GM23338 (cell line): ENCODE results near the gene SMOC1. TPM values are rescaled to one million over a fixed set of nuclear protein-coding genes. Genes with fewer than 3 reads are reported as not detected.
A peak's percentile ranks its signal among the peaks of the same experiment; 100 is the strongest.

ENCODE experiments used
- ATAC-seq: fragments of 200-7000 bp; cut with Tn5 transposase; 3 replicates; pipeline ENCODE4 v1.9.1; 2020
- DNase-seq: peaks from one replicate; pipeline ENCODE4 v3.0.0-alpha.2; 2015; ENCODE audit warnings: low spot score
- H2AFZ ChIP-seq: fragments of 200-600 bp; sonication (generic); 2 replicates; pipeline ENCODE4 v1.8.0; 2016; ENCODE audit warnings: antibody characterized with exemption, mild to moderate bottlenecking, moderate library complexity
- H3F3A ChIP-seq: fragments of 200-600 bp; sonication (generic); replicated peaks from 2 replicates; pipeline ENCODE4 v1.8.0; 2017; ENCODE audit warnings: antibody characterized with exemption, mixed run types, low read depth
- H3K27ac ChIP-seq: fragments of 200-600 bp; sonication (generic); 2 replicates; pipeline ENCODE4 v1.6.1; 2016; ENCODE audit warnings: low read depth
- H3K27me3 ChIP-seq: fragments of 200-600 bp; sonication (generic); 2 replicates; pipeline ENCODE4 v1.8.0; 2016; ENCODE audit warnings: mild to moderate bottlenecking, mixed run types, moderate library complexity; ENCODE audit not compliant: insufficient read depth
- H3K36me3 ChIP-seq: fragments of 200-600 bp; sonication (generic); 2 replicates; pipeline ENCODE4 v1.8.0; 2016; ENCODE audit warnings: mild to moderate bottlenecking; ENCODE audit not compliant: insufficient read depth
- H3K4me1 ChIP-seq: fragments of 200-600 bp; sonication (generic); 2 replicates; pipeline ENCODE4 v1.8.0; 2016; ENCODE audit warnings: mild to moderate bottlenecking, moderate library complexity; ENCODE audit not compliant: insufficient read depth
- H3K4me2 ChIP-seq: fragments of 200-600 bp; sonication (generic); 2 replicates; pipeline ENCODE4 v1.7.1; 2017; ENCODE audit warnings: mixed run types
- H3K4me3 ChIP-seq: fragments of 200-600 bp; sonication (generic); 2 replicates; pipeline ENCODE4 v1.6.1; 2016; ENCODE audit warnings: mixed run types
- H3K79me2 ChIP-seq: fragments of 200-600 bp; sonication (generic); replicated peaks from 2 replicates; pipeline ENCODE4 v1.8.0; 2017; ENCODE audit warnings: mild to moderate bottlenecking; ENCODE audit not compliant: insufficient read depth
- H3K9me2 ChIP-seq: fragments of 200-600 bp; sonication (generic); 2 replicates; pipeline ENCODE4 v1.8.0; 2017; ENCODE audit not compliant: insufficient read depth
- H4K20me1 ChIP-seq: fragments of 200-600 bp; sonication (generic); replicated peaks from 2 replicates; pipeline ENCODE4 v1.8.0; 2017; ENCODE audit warnings: mild to moderate bottlenecking; ENCODE audit not compliant: insufficient read depth
- H3K27ac Mint-ChIP-seq: 2 replicates; pipeline ENCODE4 v1.8.0; 2020; ENCODE audit warnings: inconsistent platforms, mild to moderate bottlenecking, moderate library complexity, mixed read lengths
- H3K27me3 Mint-ChIP-seq: 3 replicates; pipeline ENCODE4 v1.8.0; 2022; ENCODE audit warnings: low read depth, mild to moderate bottlenecking, moderate library complexity, mixed read lengths, inconsistent platforms; ENCODE audit not compliant: insufficient read depth, poor library complexity
- H3K36me3 Mint-ChIP-seq: 3 replicates; pipeline ENCODE4 v1.8.0; 2021; ENCODE audit warnings: low read depth, mild to moderate bottlenecking, inconsistent platforms, moderate library complexity, mixed read lengths
- H3K4me1 Mint-ChIP-seq: 3 replicates; pipeline ENCODE4 v1.8.0; 2020; ENCODE audit warnings: mild to moderate bottlenecking, inconsistent platforms, mixed read lengths
- H3K4me3 Mint-ChIP-seq: 3 replicates; pipeline ENCODE4 v1.8.0; 2021; ENCODE audit warnings: moderate library complexity, mild to moderate bottlenecking, inconsistent platforms, mixed read lengths
- H3K9me3 Mint-ChIP-seq: 3 replicates; pipeline ENCODE4 v1.8.0; 2020; ENCODE audit warnings: moderate library complexity, mild to moderate bottlenecking, inconsistent platforms, mixed read lengths
- CREB1 ChIP-seq: fragments of 250-450 bp; sonication (Bioruptor Pico); IDR thresholded peaks from 2 replicates; pipeline ENCODE4 v1.5.0; 2020; ENCODE audit warnings: low read depth, mild to moderate bottlenecking, moderate library complexity
- EZH2 ChIP-seq: fragments of 200-600 bp; sonication (generic); IDR thresholded peaks from one replicate; pipeline ENCODE4 v1.8.0; 2017; ENCODE audit warnings: antibody characterized with exemption, mild to moderate bottlenecking, low read depth; ENCODE audit not compliant: unreplicated experiment
- EZH2phosphoT487 ChIP-seq: fragments of 200-600 bp; sonication (generic); IDR thresholded peaks from one replicate; pipeline ENCODE4 v1.8.1; 2018; ENCODE audit warnings: antibody characterized with exemption; ENCODE audit not compliant: unreplicated experiment
- JUNB ChIP-seq: IDR thresholded peaks from one replicate; pipeline ENCODE4 v1.6.1; 2016; ENCODE audit warnings: antibody characterized with exemption; ENCODE audit not compliant: unreplicated experiment
- NANOG ChIP-seq: IDR thresholded peaks from 2 replicates; pipeline ENCODE4 v1.6.1; 2016; ENCODE audit warnings: antibody characterized with exemption, borderline replicate concordance
- POLR2AphosphoS5 ChIP-seq: IDR thresholded peaks from 2 replicates; pipeline ENCODE4 v1.6.1; 2016; ENCODE audit warnings: antibody characterized with exemption, low read depth
- STAT1 ChIP-seq: IDR thresholded peaks from one replicate; pipeline ENCODE4 v1.6.1; 2016; ENCODE audit warnings: antibody characterized with exemption; ENCODE audit not compliant: unreplicated experiment
- ZNF114 ChIP-seq: fragments of 250-450 bp; sonication (Bioruptor Pico); IDR thresholded peaks from 2 replicates; pipeline ENCODE4 v1.5.0; 2020; ENCODE audit warnings: mild to moderate bottlenecking, moderate library complexity
- ZNF331 ChIP-seq: fragments of 250-450 bp; sonication (Bioruptor Pico); IDR thresholded peaks from 2 replicates; pipeline ENCODE4 v1.5.0; 2020; ENCODE audit warnings: low read depth, mild to moderate bottlenecking, moderate library complexity
- polyA plus RNA-seq: library from polyadenylated mRNA; unstranded; fragments of >200 nt; fragmentation: Nextera tagmentation; extraction: Ambion mirVana; gene quantifications from 2 replicates; pipeline ENCODE4 v1.2.1, GENCODE V29; 2016
- total RNA-seq: library from RNA; depleted of rRNA; stranded (reverse); fragments of >200 nt; shearing (Covaris generic); gene quantifications from 2 replicates; pipeline ENCODE4 v1.2.3, GENCODE V29; 2014
- TF ChIP-seq, protein P1 (sequence below): IDR thresholded peaks from one replicate; pipeline ENCODE4 v1.6.1; 2018; ENCODE audit warnings: antibody characterized with exemption; ENCODE audit not compliant: unreplicated experiment
- TF ChIP-seq, protein P2 (sequence below): fragments of 250-450 bp; sonication (Bioruptor Pico); IDR thresholded peaks from 2 replicates; pipeline ENCODE4 v1.5.0; 2020; ENCODE audit warnings: mild to moderate bottlenecking, moderate library complexity
- TF ChIP-seq, protein P3 (sequence below): IDR thresholded peaks from 2 replicates; pipeline ENCODE4 v1.6.1; 2016; ENCODE audit warnings: antibody characterized with exemption
- TF ChIP-seq, protein P4 (sequence below), 2 experiments: fragments of 200-600 bp in 1 of 2; sonication (generic) in 1 of 2; conservative IDR thresholded peaks; 2 replicates each; pipeline versions ENCODE4 v1.5.1 to v1.6.1; 2016 to 2017; ENCODE audit warnings: antibody characterized with exemption in 2 of 2, low read depth in 2 of 2, mild to moderate bottlenecking in 2 of 2, moderate library complexity in 1 of 2

SMOC1 gene
- total and polyA plus RNA-seq, 2 experiments from 2014 or later: 0.79 to 1.6 TPM

DNA sequence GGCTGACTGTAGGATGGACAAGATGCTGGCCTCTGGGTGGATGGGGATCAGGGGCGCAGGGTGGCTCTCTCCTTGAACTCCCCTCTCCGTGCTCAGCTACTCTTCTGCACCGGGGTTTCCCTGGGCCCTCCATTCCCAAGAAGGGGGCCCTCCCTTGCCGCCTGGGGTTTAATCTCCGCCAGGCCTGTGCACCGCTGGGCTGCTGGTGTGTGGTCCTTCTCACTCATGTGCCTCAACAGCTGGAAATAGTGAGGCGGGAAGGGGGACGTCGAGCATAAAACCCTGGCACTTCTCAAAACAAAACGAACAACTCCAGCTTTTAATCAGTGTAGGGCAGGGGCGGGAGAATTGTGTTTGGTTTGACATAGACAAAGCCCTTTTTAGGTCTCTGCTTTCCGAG, 19.0 kb upstream of the SMOC1 start:
- Histone ChIP-seq H3K4me3 (no peak overlapping the region), H3K9me2 (no peaks in the 10 kb centered on the region; the same call in 1 of the 2 replicates), H3K27ac (no peak overlapping the region), H3K4me1 (peaks cover 18% of the 10 kb centered on the region), H3F3A (no peaks in the 10 kb centered on the region), H3K4me2 (peak overlapping the region; percentile 61; the same call in 1 of the 2 replicates), H2AFZ (peak overlapping the region; percentile 92), H3K36me3 (no peaks in the 10 kb centered on the region), H3K79me2 (no peaks in the 10 kb centered on the region), H3K27me3 (no peaks in the 10 kb centered on the region), H4K20me1 (no peaks in the 10 kb centered on the region)
- TF ChIP-seq STAT1 (no peak), NANOG (no peak), ZNF114 (CRISPR knock-in tag) (no peak), POLR2AphosphoS5 (no peak), ZNF331 (CRISPR knock-in tag) (no peak), CREB1 (no peak), EZH2phosphoT487 (no peak), JUNB (no peak), EZH2 (no peak)
- TF ChIP-seq, protein P1, sequence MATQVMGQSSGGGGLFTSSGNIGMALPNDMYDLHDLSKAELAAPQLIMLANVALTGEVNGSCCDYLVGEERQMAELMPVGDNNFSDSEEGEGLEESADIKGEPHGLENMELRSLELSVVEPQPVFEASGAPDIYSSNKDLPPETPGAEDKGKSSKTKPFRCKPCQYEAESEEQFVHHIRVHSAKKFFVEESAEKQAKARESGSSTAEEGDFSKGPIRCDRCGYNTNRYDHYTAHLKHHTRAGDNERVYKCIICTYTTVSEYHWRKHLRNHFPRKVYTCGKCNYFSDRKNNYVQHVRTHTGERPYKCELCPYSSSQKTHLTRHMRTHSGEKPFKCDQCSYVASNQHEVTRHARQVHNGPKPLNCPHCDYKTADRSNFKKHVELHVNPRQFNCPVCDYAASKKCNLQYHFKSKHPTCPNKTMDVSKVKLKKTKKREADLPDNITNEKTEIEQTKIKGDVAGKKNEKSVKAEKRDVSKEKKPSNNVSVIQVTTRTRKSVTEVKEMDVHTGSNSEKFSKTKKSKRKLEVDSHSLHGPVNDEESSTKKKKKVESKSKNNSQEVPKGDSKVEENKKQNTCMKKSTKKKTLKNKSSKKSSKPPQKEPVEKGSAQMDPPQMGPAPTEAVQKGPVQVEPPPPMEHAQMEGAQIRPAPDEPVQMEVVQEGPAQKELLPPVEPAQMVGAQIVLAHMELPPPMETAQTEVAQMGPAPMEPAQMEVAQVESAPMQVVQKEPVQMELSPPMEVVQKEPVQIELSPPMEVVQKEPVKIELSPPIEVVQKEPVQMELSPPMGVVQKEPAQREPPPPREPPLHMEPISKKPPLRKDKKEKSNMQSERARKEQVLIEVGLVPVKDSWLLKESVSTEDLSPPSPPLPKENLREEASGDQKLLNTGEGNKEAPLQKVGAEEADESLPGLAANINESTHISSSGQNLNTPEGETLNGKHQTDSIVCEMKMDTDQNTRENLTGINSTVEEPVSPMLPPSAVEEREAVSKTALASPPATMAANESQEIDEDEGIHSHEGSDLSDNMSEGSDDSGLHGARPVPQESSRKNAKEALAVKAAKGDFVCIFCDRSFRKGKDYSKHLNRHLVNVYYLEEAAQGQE: no peak
- TF ChIP-seq, protein P2, sequence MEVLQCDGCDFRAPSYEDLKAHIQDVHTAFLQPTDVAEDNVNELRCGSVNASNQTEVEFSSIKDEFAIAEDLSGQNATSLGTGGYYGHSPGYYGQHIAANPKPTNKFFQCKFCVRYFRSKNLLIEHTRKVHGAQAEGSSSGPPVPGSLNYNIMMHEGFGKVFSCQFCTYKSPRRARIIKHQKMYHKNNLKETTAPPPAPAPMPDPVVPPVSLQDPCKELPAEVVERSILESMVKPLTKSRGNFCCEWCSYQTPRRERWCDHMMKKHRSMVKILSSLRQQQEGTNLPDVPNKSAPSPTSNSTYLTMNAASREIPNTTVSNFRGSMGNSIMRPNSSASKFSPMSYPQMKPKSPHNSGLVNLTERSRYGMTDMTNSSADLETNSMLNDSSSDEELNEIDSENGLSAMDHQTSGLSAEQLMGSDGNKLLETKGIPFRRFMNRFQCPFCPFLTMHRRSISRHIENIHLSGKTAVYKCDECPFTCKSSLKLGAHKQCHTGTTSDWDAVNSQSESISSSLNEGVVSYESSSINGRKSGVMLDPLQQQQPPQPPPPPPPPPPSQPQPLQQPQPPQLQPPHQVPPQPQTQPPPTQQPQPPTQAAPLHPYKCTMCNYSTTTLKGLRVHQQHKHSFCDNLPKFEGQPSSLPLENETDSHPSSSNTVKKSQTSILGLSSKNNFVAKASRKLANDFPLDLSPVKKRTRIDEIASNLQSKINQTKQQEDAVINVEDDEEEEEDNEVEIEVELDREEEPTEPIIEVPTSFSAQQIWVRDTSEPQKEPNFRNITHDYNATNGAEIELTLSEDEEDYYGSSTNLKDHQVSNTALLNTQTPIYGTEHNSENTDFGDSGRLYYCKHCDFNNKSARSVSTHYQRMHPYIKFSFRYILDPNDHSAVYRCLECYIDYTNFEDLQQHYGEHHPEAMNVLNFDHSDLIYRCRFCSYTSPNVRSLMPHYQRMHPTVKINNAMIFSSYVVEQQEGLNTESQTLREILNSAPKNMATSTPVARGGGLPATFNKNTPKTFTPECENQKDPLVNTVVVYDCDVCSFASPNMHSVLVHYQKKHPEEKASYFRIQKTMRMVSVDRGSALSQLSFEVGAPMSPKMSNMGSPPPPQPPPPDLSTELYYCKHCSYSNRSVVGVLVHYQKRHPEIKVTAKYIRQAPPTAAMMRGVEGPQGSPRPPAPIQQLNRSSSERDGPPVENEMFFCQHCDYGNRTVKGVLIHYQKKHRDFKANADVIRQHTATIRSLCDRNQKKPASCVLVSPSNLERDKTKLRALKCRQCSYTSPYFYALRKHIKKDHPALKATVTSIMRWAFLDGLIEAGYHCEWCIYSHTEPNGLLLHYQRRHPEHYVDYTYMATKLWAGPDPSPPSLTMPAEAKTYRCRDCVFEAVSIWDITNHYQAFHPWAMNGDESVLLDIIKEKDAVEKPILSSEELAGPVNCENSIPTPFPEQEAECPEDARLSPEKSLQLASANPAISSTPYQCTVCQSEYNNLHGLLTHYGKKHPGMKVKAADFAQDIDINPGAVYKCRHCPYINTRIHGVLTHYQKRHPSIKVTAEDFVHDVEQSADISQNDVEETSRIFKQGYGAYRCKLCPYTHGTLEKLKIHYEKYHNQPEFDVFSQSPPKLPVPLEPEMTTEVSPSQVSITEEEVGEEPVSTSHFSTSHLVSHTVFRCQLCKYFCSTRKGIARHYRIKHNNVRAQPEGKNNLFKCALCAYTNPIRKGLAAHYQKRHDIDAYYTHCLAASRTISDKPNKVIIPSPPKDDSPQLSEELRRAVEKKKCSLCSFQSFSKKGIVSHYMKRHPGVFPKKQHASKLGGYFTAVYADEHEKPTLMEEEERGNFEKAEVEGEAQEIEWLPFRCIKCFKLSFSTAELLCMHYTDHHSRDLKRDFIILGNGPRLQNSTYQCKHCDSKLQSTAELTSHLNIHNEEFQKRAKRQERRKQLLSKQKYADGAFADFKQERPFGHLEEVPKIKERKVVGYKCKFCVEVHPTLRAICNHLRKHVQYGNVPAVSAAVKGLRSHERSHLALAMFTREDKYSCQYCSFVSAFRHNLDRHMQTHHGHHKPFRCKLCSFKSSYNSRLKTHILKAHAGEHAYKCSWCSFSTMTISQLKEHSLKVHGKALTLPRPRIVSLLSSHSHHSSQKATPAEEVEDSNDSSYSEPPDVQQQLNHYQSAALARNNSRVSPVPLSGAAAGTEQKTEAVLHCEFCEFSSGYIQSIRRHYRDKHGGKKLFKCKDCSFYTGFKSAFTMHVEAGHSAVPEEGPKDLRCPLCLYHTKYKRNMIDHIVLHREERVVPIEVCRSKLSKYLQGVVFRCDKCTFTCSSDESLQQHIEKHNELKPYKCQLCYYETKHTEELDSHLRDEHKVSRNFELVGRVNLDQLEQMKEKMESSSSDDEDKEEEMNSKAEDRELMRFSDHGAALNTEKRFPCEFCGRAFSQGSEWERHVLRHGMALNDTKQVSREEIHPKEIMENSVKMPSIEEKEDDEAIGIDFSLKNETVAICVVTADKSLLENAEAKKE (CRISPR knock-in tag): no peak
- TF ChIP-seq, protein P3, sequence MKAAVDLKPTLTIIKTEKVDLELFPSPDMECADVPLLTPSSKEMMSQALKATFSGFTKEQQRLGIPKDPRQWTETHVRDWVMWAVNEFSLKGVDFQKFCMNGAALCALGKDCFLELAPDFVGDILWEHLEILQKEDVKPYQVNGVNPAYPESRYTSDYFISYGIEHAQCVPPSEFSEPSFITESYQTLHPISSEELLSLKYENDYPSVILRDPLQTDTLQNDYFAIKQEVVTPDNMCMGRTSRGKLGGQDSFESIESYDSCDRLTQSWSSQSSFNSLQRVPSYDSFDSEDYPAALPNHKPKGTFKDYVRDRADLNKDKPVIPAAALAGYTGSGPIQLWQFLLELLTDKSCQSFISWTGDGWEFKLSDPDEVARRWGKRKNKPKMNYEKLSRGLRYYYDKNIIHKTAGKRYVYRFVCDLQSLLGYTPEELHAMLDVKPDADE: no peak
- TF ChIP-seq, protein P4, sequence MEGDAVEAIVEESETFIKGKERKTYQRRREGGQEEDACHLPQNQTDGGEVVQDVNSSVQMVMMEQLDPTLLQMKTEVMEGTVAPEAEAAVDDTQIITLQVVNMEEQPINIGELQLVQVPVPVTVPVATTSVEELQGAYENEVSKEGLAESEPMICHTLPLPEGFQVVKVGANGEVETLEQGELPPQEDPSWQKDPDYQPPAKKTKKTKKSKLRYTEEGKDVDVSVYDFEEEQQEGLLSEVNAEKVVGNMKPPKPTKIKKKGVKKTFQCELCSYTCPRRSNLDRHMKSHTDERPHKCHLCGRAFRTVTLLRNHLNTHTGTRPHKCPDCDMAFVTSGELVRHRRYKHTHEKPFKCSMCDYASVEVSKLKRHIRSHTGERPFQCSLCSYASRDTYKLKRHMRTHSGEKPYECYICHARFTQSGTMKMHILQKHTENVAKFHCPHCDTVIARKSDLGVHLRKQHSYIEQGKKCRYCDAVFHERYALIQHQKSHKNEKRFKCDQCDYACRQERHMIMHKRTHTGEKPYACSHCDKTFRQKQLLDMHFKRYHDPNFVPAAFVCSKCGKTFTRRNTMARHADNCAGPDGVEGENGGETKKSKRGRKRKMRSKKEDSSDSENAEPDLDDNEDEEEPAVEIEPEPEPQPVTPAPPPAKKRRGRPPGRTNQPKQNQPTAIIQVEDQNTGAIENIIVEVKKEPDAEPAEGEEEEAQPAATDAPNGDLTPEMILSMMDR (conservative IDR thresholded peaks at IDR 0.05; ENCODE audit: low read depth in 2 of 2): no peak
- Mint-ChIP-seq H3K36me3 (peaks cover 5% of the 10 kb centered on the region; the same call in 2 of the 3 replicates), H3K4me1 (peaks cover 26% of the 10 kb centered on the region), H3K9me3 (peaks cover 16% of the 10 kb centered on the region), H3K4me3 (no peak overlapping the region), H3K27ac (no peak overlapping the region), H3K27me3 (peaks cover 5% of the 10 kb centered on the region)
- no peak for DNase-seq
- ATAC-seq: peak; percentile 56
